Measurements from ENCODE around the gene PDZD2.

Gene PDZD2

GRCh38 chr5:32058101-32058500 is 419.2 kb downstream of the PDZD2 start:
- H3K4me3 ChIP-seq (replicated peaks; ENCODE audit: low read depth, low read length): no peak overlapping the region
- no peak for TF ChIP-seq CTCF (IDR thresholded peaks at IDR 0.05; ENCODE audit: low read depth, low read length, missing control alignments)
- no peak for DNase-seq (ENCODE audit: extremely low read depth, low read depth)

GRCh38 chr5:32058997-32059396 is 420.1 kb downstream of the PDZD2 start:
- TF ChIP-seq CTCF (IDR thresholded peaks at IDR 0.05; ENCODE audit: low read depth, low read length, missing control alignments): no peak
- no peak for DNase-seq (ENCODE audit: extremely low read depth, low read depth)
- H3K4me3 ChIP-seq (replicated peaks; ENCODE audit: low read depth, low read length): no peak overlapping the region

GRCh38 chr5:32059761-32060530 is 421.0 kb downstream of the PDZD2 start:
- DNase-seq (ENCODE audit: extremely low read depth, low read depth): no peak
- no peak overlapping the region for H3K4me3 ChIP-seq (replicated peaks; ENCODE audit: low read depth, low read length)
- no peak for TF ChIP-seq CTCF (IDR thresholded peaks at IDR 0.05; ENCODE audit: low read depth, low read length, missing control alignments)

- no peak overlapping the region for H3K4me3 ChIP-seq (replicated peaks; ENCODE audit: low read depth, low read length)
- no peak for TF ChIP-seq CTCF (IDR thresholded peaks at IDR 0.05; ENCODE audit: low read depth, low read length, missing control alignments)
- no peak for DNase-seq (ENCODE audit: extremely low read depth, low read depth)
Measured at GRCh38 chr5:32061236-32061635, 422.3 kb downstream of the PDZD2 start.

- no peak overlapping the region for H3K4me3 ChIP-seq (replicated peaks; ENCODE audit: low read depth, low read length)
- no peak for TF ChIP-seq CTCF (IDR thresholded peaks at IDR 0.05; ENCODE audit: low read depth, low read length, missing control alignments)
- no peak for DNase-seq (ENCODE audit: extremely low read depth, low read depth)
Measured at GRCh38 chr5:32066448-32066847, 427.5 kb downstream of the PDZD2 start.

- H3K4me3 ChIP-seq (replicated peaks; ENCODE audit: low read depth, low read length): no peak overlapping the region
- no peak for DNase-seq (ENCODE audit: extremely low read depth, low read depth)
- no peak for TF ChIP-seq CTCF (IDR thresholded peaks at IDR 0.05; ENCODE audit: low read depth, low read length, missing control alignments)
Measured at GRCh38 chr5:32067774-32068470, 429.0 kb downstream of the PDZD2 start.
